H54 (cell line): ENCODE data around the gene PPP2R3C.

Experiments
- DNase-seq: peaks from one replicate; pipeline ENCODE4 v3.0.0; 2011; ENCODE audit warnings: low spot score, mixed read lengths; ENCODE audit not compliant: insufficient read length
- FAIRE-seq: peaks from 3 replicates; lab custom pipeline; 2011; peaks lifted over from hg19 to GRCh38; lab: Jason Lieb, UNC
- POLR2A ChIP-seq: IDR thresholded peaks from 2 replicates; pipeline ENCODE4 v1.6.1; 2011; ENCODE audit warnings: low read depth, mild to moderate bottlenecking, low read length

The PPP2R3C gene

DNA sequence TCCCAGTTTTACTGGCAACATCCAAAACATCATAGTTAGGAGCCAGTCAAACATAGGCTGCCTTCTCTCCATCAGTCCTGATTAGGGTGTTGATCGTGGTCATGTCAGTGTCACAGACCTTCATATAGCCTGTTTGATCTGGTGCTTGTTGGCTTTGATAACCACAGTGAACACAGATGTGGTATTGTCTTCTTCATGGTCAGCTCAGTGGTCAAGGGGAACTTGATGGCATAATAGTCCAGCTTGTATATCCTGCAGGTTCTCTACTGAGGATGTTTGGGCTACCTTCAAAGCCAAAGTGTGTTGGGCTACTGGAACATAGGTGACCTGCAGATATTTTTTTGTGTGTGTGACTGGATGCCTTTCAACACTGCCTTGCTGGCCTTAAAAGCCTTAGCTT lies 22.2 kb upstream of the PPP2R3C start:
- TF ChIP-seq POLR2A = no peak
- FAIRE-seq = no peak
- DNase-seq = no peak

DNA sequence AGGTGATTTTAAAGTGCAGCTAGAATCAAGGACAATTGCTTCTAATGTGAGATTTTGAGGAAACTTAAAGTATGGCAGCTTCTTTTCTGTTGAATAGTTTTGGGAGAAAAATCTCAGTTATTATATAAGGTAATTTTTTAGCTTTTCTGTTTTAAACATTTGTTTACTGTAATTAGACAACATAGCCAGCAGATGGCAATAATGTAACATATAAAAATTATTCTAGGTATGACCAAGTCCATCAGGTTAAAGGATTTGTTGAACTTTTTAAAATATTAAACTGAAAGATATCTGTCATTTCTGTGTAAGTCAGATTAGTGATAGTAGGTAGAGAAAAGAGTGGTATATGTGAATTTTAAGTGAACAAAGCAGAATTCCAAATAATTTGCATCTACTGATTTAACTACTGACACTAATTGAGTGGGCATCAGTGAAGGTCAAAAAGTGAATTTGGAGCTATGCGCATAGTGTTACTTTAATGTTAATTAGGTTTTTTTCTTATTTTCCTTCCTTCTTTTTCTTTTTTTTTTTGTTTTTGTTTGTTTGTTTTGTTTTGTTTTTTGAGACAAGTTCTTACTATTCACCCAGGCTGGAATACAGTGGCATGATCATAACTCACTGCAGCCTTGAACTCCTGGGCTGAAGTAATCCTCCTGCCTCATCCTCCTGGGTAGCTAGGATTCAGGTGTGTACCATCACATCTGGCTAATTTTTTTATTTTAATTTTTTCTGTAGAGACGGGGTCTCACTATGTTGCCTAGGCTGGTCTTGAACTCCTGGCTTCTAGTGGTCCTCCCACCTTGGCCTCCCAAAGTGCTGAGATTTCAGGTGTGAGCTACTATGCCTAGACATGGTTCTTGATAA lies 19.2 kb upstream of the PPP2R3C start:
- peak; percentile 66 for FAIRE-seq

GRCh38 chr14:35138585-35138984 lies 16.8 kb upstream of the PPP2R3C start:
- DNase-seq = no peak
- TF ChIP-seq POLR2A = no peak
- FAIRE-seq = no peak

More for the DNA sequence above, 19.2 kb upstream of the PPP2R3C start:
- no peak for DNase-seq
- TF ChIP-seq POLR2A = no peak

GRCh38 chr14:35134329-35135123 lies 12.7 kb upstream of the PPP2R3C start:
- no peak for FAIRE-seq
- TF ChIP-seq POLR2A = no peak
- no peak for DNase-seq

- FAIRE-seq (no peak), DNase-seq (no peak)
- TF ChIP-seq POLR2A = no peak
These were observed 11.9 kb upstream of the PPP2R3C start for GRCh38 chr14:35133542-35134328.

- DNase-seq (no peak), FAIRE-seq (no peak)
- no peak for TF ChIP-seq POLR2A
These were observed 2.3 kb upstream of the PPP2R3C start for GRCh38 chr14:35124127-35124526.

DNA sequence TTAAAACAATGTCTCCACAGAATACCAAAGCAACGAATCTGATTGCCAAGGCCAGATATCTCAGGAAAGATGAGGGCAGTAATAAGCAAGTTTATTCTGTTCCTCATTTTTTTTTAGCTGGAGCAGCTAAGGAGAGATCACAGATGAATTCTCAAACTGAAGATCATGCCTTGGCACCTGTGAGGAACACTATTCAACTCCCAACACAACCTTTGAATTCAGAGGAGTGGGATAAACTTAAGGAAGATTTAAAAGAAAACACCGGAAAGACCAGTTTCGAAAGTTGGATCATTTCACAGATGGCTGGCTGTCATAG lies 1.6 kb upstream of the PPP2R3C start:
- no peak for TF ChIP-seq POLR2A
- no peak for DNase-seq
- FAIRE-seq = no peak

DNA sequence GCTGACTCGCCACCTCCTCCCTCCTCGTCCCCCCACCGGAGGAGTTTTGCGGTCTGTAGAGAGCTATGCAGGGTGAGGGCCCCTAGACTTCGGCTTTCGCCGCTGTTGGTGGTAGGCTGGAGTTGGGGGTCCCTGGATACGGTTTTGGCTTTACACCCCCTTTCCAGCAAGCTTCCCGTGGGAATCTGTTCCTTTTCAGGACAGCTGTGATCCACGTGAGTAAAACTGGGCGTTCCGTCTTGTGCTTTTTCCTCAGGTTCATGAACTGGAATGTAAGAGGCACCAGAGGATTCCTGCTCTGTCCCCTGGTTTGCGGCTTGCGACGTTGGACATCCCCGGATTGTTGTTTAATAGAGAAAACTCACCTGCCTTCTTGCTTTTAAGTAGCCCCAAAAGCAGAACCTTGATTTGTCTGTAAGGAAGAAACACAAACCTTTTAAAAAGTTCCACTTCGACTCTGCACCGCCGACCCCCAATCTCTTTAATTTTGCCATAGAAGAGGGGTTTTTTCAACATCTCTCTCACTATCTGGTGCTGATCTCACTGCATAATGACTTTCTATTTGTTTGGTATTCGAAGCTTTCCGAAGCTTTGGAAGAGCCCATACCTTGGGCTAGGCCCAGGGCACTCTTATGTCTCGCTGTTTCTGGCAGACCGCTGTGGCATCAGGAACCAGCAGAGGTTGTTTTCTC lies 1.1 kb upstream of the PPP2R3C start:
- peak; percentile 38 for FAIRE-seq
- no peak for TF ChIP-seq POLR2A
- no peak for DNase-seq

DNA sequence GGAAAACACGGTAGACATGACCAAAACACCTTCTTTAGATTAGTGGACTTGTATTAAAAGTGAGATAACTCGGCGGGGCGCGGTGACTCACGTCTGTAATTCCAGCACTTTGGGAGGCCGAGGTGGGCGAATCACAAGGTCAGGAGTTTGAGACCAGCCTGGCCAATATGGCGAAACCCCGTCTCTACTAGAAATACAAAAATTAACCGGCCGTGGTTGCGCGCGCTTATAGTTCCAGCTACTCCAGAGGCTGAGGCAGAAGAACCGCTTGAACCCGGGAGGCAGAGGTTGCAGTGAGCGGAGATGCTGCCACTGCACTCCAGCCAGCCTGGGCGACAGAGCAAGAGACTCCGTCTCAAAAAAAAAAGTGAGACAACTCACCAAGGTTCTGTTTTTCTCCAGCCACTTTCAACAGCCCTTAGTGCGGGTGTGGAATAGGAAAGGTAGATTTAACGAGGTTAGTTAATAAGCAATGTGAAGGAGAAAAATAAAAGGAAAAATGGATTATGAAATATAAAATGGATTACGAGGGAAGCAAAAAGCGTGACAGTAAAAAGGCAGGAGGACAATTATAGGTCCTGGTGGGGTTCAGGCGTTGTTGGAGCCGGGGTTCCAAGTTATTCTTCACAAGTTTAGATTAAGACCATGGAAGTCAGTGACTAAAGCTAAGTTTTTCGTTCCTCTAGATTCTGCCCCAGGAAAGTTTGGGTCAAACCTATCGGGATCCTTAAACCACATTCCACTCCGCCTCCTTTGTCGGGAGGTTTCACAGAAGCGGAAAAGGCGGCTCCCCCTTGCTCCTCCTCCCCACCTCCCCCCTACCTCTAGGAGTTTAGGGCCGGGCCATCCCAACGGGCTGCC lies 534 bp downstream of the PPP2R3C start:
- DNase-seq (peak; percentile 75), FAIRE-seq (no peak)

GRCh38 chr14:35117112-35117511 lies 4.7 kb downstream of the PPP2R3C start:
- FAIRE-seq = no peak
- no peak for DNase-seq
- no peak for TF ChIP-seq POLR2A

More for the DNA sequence above, 534 bp downstream of the PPP2R3C start:
- no peak for TF ChIP-seq POLR2A

DNA sequence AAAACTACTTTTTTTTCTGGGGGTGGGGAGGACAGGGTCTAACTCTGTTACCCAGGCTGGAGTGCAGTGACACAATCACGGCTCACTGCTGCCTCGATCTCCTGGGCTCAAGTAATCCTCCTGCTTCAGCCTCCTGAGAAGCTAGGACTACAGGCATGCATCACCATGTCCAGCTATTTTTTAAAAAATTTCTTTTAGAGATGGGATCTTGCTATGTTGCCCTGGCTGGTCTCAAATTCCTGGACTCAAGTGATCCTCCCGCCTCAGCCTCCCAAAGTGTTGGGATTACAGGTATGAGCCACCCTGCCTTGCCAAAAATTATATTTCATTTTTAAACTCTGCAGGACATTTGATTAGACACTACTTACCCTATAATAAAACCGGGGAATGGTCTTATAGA lies 5.5 kb downstream of the PPP2R3C start:
- no peak for FAIRE-seq
- no peak for TF ChIP-seq POLR2A
- DNase-seq = no peak

DNA sequence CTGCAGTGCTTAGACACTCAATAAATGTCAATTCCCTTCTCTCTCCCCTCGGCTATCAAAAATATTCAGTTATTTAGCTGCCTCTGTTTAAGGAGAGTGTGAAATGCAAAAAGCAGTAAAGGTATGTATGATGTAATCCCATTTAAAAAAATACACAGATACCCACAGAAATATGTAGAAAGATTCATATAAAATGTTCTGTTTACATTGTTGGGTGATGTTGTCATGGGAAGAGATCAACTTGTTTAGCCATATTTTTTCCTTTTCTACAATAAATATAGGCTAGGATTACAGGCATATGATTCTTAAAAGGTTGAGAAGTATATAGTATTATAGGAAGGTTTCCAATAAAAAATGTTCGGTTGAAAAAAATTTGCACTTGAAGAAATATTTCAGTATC lies 7.8 kb downstream of the PPP2R3C start:
- no peak for FAIRE-seq
- TF ChIP-seq POLR2A = no peak
- no peak for DNase-seq
